ENCODE results near the gene HIKESHI. TPM values are rescaled to one million over a fixed set of nuclear protein-coding genes. Genes with fewer than 3 reads are reported as not detected.

Gene HIKESHI
- polyA plus RNA-seq, 1 of the 3 experiments (the other 2 are of a cell fraction): 62.3 TPM

GRCh38 chr11:86363424-86363823, 61.4 kb downstream of the HIKESHI start (continued):
- TF ChIP-seq REST (IDR thresholded peaks at IDR 0.05; ENCODE audit: low read depth, low read length) (no peak), POLR2AphosphoS5 (IDR thresholded peaks at IDR 0.05; ENCODE audit: low read depth, low read length) (no peak), FOXJ3 (CRISPR knock-in tag; IDR thresholded peaks at IDR 0.05) (no peak), FOXM1 (IDR thresholded peaks at IDR 0.05; ENCODE audit: low read depth) (no peak), TEAD4 (IDR thresholded peaks at IDR 0.05; ENCODE audit: borderline replicate concordance, insufficient read depth) (no peak), MXI1 (IDR thresholded peaks at IDR 0.05; ENCODE audit: low read depth, low read length) (no peak), CTCF (IDR thresholded peaks at IDR 0.05) (no peak), USF1 (IDR thresholded peaks at IDR 0.05; ENCODE audit: borderline replicate concordance, low read depth) (no peak), NFIC (IDR thresholded peaks at IDR 0.05; ENCODE audit: borderline replicate concordance) (no peak), CHD2 (IDR thresholded peaks at IDR 0.05; ENCODE audit: low read length, partially characterized antibody) (no peak), USF2 (IDR thresholded peaks at IDR 0.05; ENCODE audit: borderline replicate concordance, low read depth, low read length) (no peak)

GRCh38 chr11:86365546-86365945, 63.5 kb downstream of the HIKESHI start:
- Histone ChIP-seq H3K27me3 (ENCODE audit: insufficient read depth) (no peaks in the 10 kb centered on the region), H3F3A (replicated peaks; ENCODE audit: insufficient read depth) (no peaks in the 10 kb centered on the region), H3K9me3 (no peaks in the 10 kb centered on the region), H4K20me1 (ENCODE audit: insufficient read depth) (no peaks in the 10 kb centered on the region), H3K79me2 (ENCODE audit: insufficient read depth) (no peaks in the 10 kb centered on the region), H3K9me2 (no peaks in the 10 kb centered on the region), H2AFZ (ENCODE audit: low read depth) (no peak overlapping the region), H3K27ac (ENCODE audit: low read depth in 2 of 2, low read length in 1 of 2) (no peak overlapping the region), H3K36me3 (replicated peaks in 1 of 2; ENCODE audit: control insufficient read depth in 1 of 2, insufficient read depth in 2 of 2, low read length in 1 of 2) (no peaks in the 10 kb centered on the region), H3K9ac (no peak overlapping the region), H3K4me3 (ENCODE audit: low read depth in 2 of 2, low read length in 1 of 2) (no peak overlapping the region), H3K4me1 (ENCODE audit: control insufficient read depth in 1 of 2, insufficient read depth in 2 of 2, low read depth in 1 of 2, low read length in 1 of 2) (no peaks in the 10 kb centered on the region), H3K4me2 (no peak overlapping the region)
- no peak for TF ChIP-seq FOXJ3 (CRISPR knock-in tag; IDR thresholded peaks at IDR 0.05)
- no peak for TF ChIP-seq TAF1 (IDR thresholded peaks at IDR 0.05; ENCODE audit: borderline replicate concordance, low read depth, low read length)
- 0 out of 2 replicates have a peak, but pooled peaks have one; percentile 19 for TF ChIP-seq TCF12 (IDR thresholded peaks at IDR 0.05)
- no peak for TF ChIP-seq POLR2AphosphoS5 (IDR thresholded peaks at IDR 0.05; ENCODE audit: low read depth, low read length)
- no peak for TF ChIP-seq MAX (IDR thresholded peaks at IDR 0.05; ENCODE audit: low read depth)
- TF ChIP-seq EP300 (IDR thresholded peaks at IDR 0.05; ENCODE audit: borderline replicate concordance in 1 of 2, low read depth in 1 of 2, low read length in 1 of 2): no peak
- 74% methylated on average over 2 of the region's 2 CpGs for WGBS (ENCODE audit: low lambda C conversion rate)
- DNase-seq: no peak
- CTCF ChIA-PET: no interaction called here
- POLR2A ChIA-PET: no interaction called here

Measured in SK-N-SH (cell line).